GM23248 (cell line): ENCODE data around the gene PGM2L1.

Experiments
- EZH2 ChIP-seq: fragments of 200-600 bp; sonication (generic); IDR thresholded peaks from 2 replicates; pipeline ENCODE4 v1.6.1; 2018; ENCODE audit warnings: antibody characterized with exemption, mild to moderate bottlenecking; ENCODE audit not compliant: insufficient read depth, poor library complexity, severe bottlenecking
- EZH2phosphoT487 ChIP-seq: fragments of 200-600 bp; sonication (generic); IDR thresholded peaks from 2 replicates; pipeline ENCODE4 v1.6.1; 2018; ENCODE audit warnings: antibody characterized with exemption, moderate library complexity, mild to moderate bottlenecking, low read depth; ENCODE audit not compliant: insufficient read depth

DNA sequence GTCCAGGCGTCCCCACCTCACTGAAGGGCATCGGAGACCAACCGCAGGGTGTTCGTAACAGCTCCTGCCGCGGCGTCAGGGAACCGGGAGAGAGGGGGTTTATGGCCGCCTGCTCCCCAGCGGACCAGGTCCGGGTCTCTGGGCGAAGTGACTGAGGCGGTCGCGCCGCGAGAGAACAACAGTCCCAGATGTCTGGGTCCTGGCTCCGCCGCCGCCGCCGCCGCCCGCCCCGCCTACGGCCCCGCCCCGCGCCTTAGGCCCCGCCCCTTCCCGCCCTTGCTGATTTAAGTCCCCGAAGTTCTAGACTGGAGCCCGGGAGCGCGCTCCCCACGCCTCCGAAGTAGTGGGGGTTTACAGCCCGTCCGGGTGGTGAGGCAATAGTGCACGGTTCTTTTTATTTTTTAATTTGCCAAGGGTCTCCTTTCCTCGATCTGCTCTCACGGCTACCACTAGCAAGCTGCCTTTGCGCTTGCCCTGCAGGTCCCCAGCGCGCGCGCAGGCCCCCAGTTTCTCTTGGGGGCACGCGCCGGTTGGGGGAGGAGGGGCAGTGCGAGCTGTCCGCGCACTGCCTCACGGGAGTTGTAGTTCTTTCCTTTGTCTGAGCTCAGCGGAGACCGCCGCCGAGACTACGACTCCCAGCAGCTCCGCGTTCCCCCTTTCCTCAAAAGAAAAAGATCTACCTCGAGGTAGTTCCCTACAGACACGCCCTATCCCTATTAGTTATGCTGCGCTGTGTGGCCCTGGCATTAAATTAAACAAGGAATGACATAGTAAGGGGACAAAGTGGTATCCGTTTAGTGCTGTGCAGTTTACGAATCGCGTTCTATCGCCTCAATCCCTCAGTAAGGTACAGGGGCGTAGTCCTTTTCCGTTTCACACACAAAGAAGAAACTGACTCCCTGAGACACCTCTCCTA, at the start of gene PGM2L1:
- TF ChIP-seq EZH2 = no peak
- TF ChIP-seq EZH2phosphoT487 = no peak
